GM19438 (cell line): Measurements from ENCODE around the gene CENPV.
"Not testable (repeated sequence)": the region's sequence is repeated elsewhere in the genome, so short reads cannot be mapped to it uniquely, and the experiment has no call there.

Source experiments
- ATAC-seq: cut with Tn5 transposase; IDR thresholded peaks from one replicate; pipeline ENCODE4 v1.9.1; 2021; ENCODE audit warnings: low read depth; ENCODE audit not compliant: unreplicated experiment

Gene CENPV

DNA sequence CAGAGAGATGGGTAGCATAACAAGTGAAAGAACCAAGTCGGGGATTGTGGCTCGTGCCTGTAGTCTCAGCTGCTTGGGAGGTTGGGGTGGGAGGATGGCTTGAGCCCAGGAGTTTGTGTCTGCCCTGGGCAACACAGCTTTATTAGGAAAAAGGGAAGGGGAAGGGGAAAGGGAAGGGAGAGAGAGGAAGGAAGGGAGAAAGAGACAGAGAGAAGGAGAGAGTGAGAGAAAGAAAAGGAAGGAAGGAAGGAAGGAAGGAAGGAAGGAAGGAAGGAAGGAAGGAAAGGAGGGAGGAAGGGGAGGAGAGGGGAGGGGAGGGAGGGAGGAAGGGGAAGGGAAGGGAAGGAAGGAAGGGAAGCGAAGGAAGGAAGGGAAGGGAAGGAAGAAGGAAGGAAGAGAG, 33.3 kb downstream of the CENPV start:
- ATAC-seq, result no peak

- ATAC-seq, result no peak
These were observed 38.4 kb downstream of the CENPV start for GRCh38 chr17:16314859-16315258.

- no peak for ATAC-seq
These were observed 39.1 kb downstream of the CENPV start for GRCh38 chr17:16314189-16314588.

- no peak for ATAC-seq
These were observed 39.9 kb downstream of the CENPV start for GRCh38 chr17:16313139-16314090.

DNA sequence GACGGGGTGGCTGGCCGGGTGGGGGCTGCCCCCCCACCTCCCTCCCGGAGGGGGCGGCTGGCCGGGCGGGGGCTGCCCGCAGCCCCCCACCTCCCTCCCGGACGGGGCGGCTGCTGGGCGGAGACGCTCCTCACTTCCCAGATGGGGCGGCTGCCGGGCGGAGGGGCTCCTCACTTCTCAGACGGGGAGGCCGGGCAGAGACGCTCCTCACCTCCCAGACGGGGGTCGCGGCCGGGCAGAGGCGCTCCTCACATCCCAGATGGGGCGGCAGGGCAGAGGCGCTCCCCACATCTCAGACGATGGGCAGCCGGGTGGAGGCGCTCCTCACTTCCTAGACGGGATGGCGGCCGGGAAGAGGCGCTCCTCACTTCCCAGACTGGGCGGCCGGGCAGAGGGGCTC, 41.2 kb downstream of the CENPV start:
- ATAC-seq, result not testable (repeated sequence)

DNA sequence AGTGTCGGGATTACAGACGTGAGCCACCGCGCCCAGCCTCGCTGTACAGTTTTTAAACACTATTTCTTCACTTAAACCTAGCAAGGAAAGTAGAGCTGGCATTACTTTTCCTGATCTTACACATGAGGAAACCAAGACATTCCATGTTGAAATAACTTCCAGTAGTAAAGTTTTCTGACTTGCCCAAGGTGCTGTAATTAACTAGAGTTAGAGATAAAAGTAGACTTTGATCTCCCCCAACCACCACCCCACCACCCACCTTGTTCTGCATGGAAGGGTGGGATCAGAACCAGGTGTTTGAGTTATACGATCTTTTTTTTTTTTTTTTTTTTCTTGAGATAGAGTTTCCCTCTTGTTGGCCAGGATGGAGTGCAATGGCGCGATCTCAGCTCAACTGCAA, 47.1 kb downstream of the CENPV start:
- no peak for ATAC-seq

DNA sequence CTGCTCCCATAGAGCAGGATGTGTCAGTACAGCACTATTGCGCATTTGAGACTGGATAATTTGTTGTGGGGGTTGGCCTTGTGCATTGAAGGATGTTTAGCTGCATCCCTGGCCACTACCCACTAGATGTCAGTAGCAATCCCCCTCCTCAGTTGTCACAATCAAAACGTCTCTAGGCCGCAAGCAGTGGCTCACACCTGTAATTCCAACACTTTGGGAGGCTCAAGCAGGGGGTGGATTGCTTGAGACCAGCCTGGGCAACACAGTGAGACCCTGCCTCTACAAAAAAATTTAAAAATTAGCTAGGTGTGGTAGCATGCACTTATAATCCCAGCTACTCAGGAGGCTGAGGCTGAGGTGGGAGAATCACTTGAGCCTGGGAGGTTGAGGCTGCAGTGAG, 48.4 kb downstream of the CENPV start:
- no peak for ATAC-seq

- no peak for ATAC-seq
These were observed 50.4 kb downstream of the CENPV start for GRCh38 chr17:16302856-16303255.

- ATAC-seq, result no peak
These were observed 51.1 kb downstream of the CENPV start for GRCh38 chr17:16301963-16302855.

DNA sequence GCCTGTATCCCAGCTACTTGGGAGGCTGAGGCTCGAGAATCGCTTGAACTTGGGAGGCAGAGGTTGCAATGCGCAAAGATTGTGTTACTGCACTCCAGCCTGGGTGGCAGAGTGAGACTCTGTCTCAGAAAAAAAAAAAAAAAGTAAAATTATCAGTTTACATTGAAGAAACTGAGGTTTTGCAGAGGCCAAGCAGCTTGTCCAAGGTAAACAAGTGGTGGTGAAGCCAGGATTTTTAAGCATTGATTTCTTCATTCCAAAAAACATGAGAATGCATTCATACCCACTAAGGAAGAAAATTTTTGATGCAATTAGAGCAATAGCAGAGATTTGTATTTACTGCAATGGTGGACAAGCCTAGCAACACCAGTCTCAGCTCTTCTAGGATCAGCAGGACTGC, 52.7 kb downstream of the CENPV start:
- no peak for ATAC-seq

- no peak for ATAC-seq
These were observed 55.1 kb downstream of the CENPV start for GRCh38 chr17:16298140-16298662.

GRCh38 chr17:16297367-16298139, 55.7 kb downstream of the CENPV start:
- no peak for ATAC-seq

- not testable (repeated sequence) for ATAC-seq
These were observed 57.2 kb downstream of the CENPV start for GRCh38 chr17:16296072-16296471.

DNA sequence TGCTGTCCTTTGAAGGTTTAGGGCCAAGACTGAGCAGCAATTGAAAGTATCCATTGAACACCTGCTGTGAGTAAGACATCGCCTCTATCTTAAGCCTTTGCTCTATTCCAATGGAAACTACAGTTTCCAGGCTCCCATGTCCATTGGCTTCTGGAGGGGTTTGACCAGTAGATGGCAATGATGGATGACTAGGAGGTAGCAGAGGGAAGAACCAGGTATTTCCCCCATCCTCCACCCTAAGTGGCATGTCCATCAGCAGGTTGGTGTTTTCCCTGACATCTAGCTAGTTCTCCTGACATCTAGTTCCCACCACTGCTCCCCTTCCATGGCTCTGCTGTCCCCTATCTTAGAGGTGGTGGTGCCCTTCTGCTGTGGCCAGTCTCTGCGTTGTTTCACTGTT, 58.7 kb downstream of the CENPV start:
- no peak for ATAC-seq

- no peak for ATAC-seq
These were observed 59.3 kb downstream of the CENPV start for GRCh38 chr17:16293931-16294330.
